Stimulated activated effector memory CD8-positive, alpha-beta T cell treated with anti-CD3 and anti-CD28 coated beads, Interleukin-12 subunit alpha, Interleukin-12 subunit beta, amount 100 ng/mL, for 72 hours (primary cell): ENCODE measurements around the gene CDK5RAP2.

ENCODE experiments used
- ATAC-seq: fragments of 150-1000 bp; cut with Tn5 transposase; 2 replicates; pipeline ENCODE4 v1.10.0; 2021
- DNase-seq, 2 donors: peaks; one replicate each; pipeline ENCODE4 v3.0.0; 2021 to 2022; ENCODE audit warnings: low spot score in 2 of 2
- H3K27ac Mint-ChIP-seq: one replicate; pipeline ENCODE4 v1.8.0; 2022; ENCODE audit warnings: mild to moderate bottlenecking, mixed read lengths
- H3K36me3 Mint-ChIP-seq: one replicate; pipeline ENCODE4 v1.8.0; 2022; ENCODE audit warnings: mild to moderate bottlenecking, mixed read lengths
- H3K4me1 Mint-ChIP-seq: one replicate; pipeline ENCODE4 v1.8.0; 2022; ENCODE audit warnings: mixed read lengths
- H3K4me3 Mint-ChIP-seq: one replicate; pipeline ENCODE4 v1.8.0; 2022; ENCODE audit warnings: mild to moderate bottlenecking, mixed read lengths
- H3K9me3 Mint-ChIP-seq: one replicate; pipeline ENCODE4 v1.8.0; 2022; ENCODE audit warnings: mixed read lengths

CDK5RAP2 gene

DNA sequence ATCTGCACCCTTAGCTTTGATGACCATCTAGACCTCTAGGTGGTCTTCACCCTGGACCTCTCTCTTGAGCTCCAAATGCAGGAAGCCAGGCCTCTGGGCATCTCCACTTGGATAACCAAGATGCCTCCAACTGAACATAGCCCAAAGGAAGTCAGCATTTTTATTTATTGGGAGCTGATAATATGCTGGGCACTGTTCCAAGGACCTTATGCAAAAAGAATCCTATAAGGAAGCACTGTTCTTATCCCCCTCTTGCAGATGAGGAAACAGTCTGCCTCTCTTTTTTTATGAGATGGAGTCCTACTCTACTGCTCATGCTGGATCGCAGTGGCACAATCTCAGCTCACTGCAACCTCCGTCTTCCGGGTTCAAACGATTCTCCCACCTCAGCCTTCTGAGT, 219.9 kb downstream of the CDK5RAP2 start:
- Mint-ChIP-seq H3K27ac (peak overlapping the region; percentile 32), H3K4me1 (no peaks in the 10 kb centered on the region), H3K9me3 (no peaks in the 10 kb centered on the region), H3K4me3 (no peak overlapping the region), H3K36me3 (no peaks in the 10 kb centered on the region)
- ATAC-seq (no peak), DNase-seq (no peak)

DNA sequence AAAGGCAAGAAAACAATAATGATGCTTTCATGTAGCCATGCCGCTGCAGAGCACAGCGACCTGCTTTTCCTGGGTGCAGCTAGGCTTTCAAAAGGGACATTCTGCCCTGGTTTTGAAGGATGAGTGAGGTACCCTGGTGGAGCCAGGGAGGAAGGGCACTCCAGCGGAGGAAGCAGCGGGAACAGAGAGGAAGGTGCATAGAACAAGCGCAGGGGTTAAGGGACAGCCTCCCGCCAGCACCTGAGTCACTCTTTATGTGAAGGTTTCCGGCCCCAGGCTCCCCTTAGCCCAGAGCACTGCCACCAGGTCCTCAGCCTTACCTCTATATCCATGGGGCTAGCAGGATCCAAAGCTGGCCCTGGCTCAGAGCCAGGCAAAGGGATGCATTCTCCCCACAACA, 221.1 kb downstream of the CDK5RAP2 start:
- ATAC-seq: no peak
- Mint-ChIP-seq H3K4me3 (no peak overlapping the region), H3K9me3 (no peaks in the 10 kb centered on the region), H3K4me1 (no peaks in the 10 kb centered on the region), H3K27ac (no peak overlapping the region), H3K36me3 (no peaks in the 10 kb centered on the region)
- no peak for DNase-seq

GRCh38 chr9:120353506-120353905, 226.5 kb downstream of the CDK5RAP2 start:
- Mint-ChIP-seq H3K27ac (no peak overlapping the region), H3K36me3 (no peaks in the 10 kb centered on the region), H3K4me1 (no peaks in the 10 kb centered on the region), H3K9me3 (no peaks in the 10 kb centered on the region), H3K4me3 (no peak overlapping the region)
- no peak for DNase-seq
- ATAC-seq: no peak

DNA sequence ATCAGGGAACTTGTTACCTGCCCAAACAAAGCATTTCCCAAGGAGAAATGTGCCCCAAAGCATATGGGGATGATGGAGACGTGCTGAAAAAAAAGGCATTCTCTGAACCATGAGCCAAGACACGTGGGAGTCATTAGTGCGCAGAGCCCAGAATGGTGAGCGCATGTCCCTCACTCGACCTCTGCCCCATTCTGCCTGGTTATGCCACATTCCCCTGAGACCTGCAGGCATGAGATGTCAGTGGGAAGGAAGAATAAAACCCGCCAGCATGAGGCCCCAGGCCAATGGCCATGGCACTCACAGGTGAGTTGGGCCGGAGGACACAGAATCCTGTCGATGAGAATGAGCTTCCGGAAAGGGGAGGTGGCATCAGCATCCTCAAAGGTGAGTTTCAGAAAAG, 228.9 kb downstream of the CDK5RAP2 start:
- H3K27ac Mint-ChIP-seq: no peak overlapping the region
- H3K4me3 Mint-ChIP-seq: no peak overlapping the region
- no peaks in the 10 kb centered on the region for H3K4me1 Mint-ChIP-seq
- H3K36me3 Mint-ChIP-seq: no peaks in the 10 kb centered on the region
- no peak for ATAC-seq
- no peaks in the 10 kb centered on the region for H3K9me3 Mint-ChIP-seq
- no peak for DNase-seq

DNA sequence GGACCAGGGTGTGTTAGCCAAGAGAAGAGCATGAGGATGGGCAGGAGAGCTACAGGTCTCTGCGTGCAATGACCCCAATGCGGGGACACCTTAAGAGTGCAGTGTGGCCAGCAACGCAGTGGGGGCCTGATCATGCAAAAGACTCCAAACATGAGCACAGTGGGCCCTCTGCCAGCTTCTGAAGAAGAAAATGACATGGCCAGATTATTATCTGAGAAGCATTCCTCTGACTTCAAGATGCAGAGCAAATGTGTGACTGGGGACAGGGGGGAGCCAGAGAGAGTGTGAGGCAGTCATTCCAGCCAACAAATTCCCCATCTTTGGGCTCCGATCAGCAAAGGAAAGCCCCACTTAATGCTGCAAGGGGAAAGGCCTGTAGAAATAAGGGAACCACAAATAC, 229.4 kb downstream of the CDK5RAP2 start:
- ATAC-seq (no peak), DNase-seq (no peak)
- no peaks in the 10 kb centered on the region for H3K9me3 Mint-ChIP-seq
- H3K36me3 Mint-ChIP-seq: no peaks in the 10 kb centered on the region
- H3K4me1 Mint-ChIP-seq: no peaks in the 10 kb centered on the region
- H3K4me3 Mint-ChIP-seq: no peak overlapping the region
- H3K27ac Mint-ChIP-seq: no peak overlapping the region

DNA sequence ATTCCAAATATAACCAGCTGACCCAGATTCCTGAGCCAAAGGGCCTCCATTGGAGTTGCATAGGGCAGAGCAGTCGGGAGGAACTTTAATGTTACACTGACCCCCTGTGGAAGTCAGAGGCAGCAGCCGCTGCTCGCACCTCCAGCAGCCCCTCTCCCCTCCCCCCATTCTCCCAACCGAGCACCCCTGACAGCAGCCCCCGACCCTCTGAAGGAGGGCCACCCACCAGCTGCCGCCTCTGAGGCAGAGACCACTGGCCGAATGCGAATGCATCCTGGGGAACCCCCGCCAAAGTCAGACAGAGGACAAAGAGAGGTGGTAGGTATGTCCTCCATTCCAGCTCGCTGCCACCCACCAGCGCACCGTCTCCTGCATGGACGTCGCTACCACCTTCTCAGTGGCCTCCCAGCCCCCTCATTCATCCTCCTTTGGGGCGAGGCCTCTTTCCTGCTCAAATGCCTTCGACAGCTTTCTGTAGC, 231.0 kb downstream of the CDK5RAP2 start:
- DNase-seq: no peak
- no peak overlapping the region for H3K4me3 Mint-ChIP-seq
- H3K9me3 Mint-ChIP-seq: no peaks in the 10 kb centered on the region
- H3K36me3 Mint-ChIP-seq: no peaks in the 10 kb centered on the region
- no peak for ATAC-seq
- H3K27ac Mint-ChIP-seq: no peak overlapping the region
- no peaks in the 10 kb centered on the region for H3K4me1 Mint-ChIP-seq

GRCh38 chr9:120345379-120345778, 234.6 kb downstream of the CDK5RAP2 start:
- no peaks in the 10 kb centered on the region for H3K9me3 Mint-ChIP-seq
- H3K4me1 Mint-ChIP-seq: no peaks in the 10 kb centered on the region
- no peak overlapping the region for H3K4me3 Mint-ChIP-seq
- H3K27ac Mint-ChIP-seq: no peak overlapping the region
- no peak for ATAC-seq
- H3K36me3 Mint-ChIP-seq: no peaks in the 10 kb centered on the region
- no peak for DNase-seq

DNA sequence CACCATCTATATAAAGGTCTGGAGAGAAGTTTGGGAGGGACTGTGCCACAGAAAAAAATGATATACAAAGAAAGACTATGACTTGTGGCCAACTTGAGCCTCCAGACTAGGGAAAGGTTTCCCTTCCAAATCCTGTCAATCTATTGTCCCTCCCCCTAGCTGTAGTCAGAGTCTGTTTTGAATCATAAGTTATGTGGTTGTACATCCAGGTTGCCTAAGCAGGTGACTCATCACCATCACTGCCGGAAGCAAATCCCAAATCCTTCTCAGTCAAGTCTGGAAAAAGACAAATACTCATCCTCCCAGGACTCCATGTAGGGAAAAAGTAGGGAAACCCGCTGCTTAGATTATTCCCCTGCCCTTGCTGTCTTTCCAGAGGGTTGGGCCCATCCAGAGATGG, 235.7 kb downstream of the CDK5RAP2 start:
- Mint-ChIP-seq H3K27ac (no peak overlapping the region), H3K9me3 (no peaks in the 10 kb centered on the region), H3K36me3 (no peaks in the 10 kb centered on the region), H3K4me1 (no peaks in the 10 kb centered on the region), H3K4me3 (no peak overlapping the region)
- no peak for ATAC-seq
- no peak for DNase-seq

DNA sequence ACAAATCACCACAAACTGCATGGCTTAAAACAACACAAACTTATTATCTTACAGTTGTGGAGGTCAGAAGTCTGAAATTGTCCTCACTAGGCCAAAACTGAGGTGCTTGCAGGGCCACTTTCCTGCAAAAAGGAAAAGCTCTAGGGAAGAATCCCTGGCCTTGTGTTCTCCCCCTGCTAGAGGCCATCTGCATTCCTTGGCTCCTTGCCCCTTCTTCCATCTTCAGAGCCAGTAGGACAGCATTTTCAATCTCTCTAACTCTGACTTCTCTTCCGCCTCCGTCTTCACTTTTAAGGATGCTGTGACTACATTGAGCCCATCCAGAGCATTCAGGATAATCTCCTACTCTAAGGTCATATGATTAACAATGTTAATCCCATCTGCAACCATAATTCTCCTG, 236.6 kb downstream of the CDK5RAP2 start:
- H3K4me1 Mint-ChIP-seq: no peaks in the 10 kb centered on the region
- ATAC-seq (no peak), DNase-seq (no peak)
- H3K27ac Mint-ChIP-seq: no peak overlapping the region
- H3K9me3 Mint-ChIP-seq: no peaks in the 10 kb centered on the region
- no peaks in the 10 kb centered on the region for H3K36me3 Mint-ChIP-seq
- H3K4me3 Mint-ChIP-seq: no peak overlapping the region
